GM21723 (cell line): ENCODE results near the gene ARL15.
"Not testable (repeated sequence)": the region's sequence is repeated elsewhere in the genome, so short reads cannot be mapped to it uniquely, and the experiment has no call there.

Experiments
- ATAC-seq: cut with Tn5 transposase; IDR thresholded peaks from one replicate; pipeline ENCODE4 v1.9.1; 2021; ENCODE audit warnings: mild to moderate bottlenecking, moderate library complexity; ENCODE audit not compliant: unreplicated experiment

The ARL15 gene

DNA sequence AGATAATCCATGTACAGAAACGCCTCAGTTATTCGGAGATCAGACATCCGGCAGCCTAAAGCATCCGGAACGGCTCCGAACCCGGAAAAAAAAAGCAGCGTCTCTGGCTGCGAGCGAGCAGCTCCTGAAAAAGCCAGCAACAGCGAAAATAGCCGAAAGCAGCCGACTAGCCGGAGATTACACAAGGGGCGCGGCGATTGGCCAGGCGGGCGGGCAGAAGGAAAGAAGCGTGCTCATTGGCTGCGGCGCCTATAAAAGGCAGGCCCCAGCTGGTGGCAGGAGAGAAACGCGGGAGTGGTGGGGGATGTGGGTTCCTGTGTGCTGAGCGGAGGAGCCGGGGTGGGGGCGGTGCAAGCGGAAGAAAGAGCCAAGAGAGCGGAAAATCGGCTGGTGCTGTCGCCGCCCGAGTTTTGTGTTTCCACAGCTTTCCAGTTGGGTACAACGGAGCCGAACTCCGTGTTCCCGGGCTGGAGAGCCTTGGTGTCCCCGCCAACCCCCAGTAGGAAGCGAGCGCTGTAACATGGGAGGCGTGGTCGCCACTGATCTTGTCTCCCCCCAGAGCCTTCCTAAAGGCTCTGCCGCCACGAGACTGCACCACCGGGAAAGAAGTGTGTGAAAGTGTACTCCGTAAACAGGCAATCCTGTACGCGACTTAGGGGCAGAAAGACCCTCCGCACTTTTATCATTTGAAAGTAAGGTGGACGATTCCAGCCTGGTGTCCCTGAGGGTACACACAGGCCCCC, at the start of gene ARL15:
Gene ARL15 (minus strand): TSS at position 141 of the 743 bp plus-strand sequence.
- ATAC-seq: peak; percentile 95

DNA sequence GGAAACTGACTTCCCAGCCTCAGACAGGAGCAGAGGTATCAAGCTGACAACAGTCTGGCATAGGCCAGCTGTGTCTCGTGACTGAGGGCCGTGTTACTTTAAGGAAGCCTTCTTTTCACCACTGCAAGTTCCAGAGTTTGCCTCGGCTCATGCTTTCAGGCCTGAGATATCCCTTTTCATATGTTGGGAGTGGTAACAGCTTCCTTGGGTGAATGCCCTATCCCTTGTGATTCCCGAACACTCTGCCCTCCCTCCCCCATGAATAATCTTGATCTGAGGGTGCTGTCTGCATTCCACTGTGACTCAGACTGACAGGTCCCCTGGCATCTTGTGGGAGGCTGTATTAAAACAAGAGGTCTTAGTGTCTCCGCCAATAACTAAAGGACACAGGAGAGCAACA, 49.7 kb upstream of the ARL15 start:
- no peak for ATAC-seq

DNA sequence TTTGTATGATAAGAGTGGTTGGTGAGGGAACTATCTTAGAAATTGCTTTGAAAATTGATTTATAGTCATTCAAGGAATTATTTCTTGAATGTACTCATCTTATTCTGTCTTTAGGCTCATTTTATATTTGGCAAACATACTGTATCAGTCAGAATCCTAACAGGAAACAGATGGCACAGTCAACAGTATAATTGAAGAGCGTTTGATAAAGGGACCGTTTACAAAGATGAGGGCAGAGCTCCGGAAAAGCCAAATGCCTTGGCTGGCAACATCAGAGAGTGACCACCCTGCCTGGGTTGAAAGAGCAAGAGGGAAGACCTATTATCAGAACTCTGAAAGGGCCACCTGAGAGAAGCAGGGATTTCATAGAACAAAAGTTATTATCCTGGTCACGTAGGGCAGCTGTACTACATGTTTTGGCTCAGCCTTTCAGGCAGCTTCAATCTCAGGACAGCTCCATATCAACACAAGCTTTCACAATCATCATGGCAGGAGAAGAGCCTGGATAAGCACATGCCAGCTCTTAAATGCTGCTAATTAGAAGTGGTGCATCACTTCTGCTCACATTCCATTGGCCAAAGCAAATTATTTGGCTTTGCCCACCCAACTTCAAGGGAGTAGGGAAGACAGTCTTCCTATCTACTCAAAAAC, 47.2 kb upstream of the ARL15 start:
- ATAC-seq: no peak

DNA sequence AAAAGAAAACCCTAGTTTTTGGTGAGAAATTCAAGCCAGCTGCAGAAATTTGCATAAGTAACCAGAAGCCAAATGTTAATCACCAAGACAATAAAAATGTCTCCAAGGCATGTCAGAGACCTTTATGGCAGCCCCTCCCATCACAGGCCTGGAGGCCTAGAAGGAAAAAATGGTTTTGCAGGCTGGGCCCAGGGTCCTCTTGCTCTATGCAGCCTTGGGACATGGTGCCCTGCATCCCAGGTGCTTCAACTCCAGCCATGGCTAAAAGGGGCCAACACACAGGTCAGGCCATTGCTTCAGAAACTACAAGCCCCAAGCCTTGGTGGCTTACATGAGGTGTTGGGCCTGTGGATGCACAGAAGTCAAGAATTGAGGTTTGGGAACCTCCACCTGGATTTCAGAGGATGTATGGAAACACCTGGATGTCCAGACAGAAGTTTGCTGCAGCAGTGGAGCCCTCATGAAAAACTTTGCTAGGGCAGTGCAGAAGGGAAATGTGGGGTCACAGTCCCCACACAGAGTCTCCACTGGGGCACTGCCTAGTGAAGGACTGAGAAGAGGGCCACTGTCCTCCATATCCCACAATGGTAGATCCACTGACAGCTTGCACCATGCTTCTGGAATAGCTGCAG, 43.7 kb upstream of the ARL15 start:
- ATAC-seq: not testable (repeated sequence)

DNA sequence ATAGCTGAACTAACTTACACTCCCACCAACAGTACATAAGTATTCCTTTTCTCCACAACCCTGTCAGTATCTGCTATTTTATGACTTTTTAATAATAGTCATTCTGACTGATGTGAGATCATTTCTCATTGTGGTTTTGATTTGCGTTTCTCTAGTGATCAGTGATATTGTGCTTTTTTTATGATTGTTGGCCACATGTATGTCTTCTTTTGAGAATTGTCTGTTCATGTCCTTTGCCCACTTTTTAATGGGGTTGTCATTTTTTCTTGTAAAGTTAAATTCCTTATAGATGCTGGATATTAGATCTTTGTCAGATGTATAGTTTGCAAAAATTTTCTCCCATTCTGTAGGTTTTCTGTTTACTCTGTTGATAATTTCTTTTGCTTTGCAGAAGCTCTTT, 42.2 kb upstream of the ARL15 start:
- not testable (repeated sequence) for ATAC-seq

DNA sequence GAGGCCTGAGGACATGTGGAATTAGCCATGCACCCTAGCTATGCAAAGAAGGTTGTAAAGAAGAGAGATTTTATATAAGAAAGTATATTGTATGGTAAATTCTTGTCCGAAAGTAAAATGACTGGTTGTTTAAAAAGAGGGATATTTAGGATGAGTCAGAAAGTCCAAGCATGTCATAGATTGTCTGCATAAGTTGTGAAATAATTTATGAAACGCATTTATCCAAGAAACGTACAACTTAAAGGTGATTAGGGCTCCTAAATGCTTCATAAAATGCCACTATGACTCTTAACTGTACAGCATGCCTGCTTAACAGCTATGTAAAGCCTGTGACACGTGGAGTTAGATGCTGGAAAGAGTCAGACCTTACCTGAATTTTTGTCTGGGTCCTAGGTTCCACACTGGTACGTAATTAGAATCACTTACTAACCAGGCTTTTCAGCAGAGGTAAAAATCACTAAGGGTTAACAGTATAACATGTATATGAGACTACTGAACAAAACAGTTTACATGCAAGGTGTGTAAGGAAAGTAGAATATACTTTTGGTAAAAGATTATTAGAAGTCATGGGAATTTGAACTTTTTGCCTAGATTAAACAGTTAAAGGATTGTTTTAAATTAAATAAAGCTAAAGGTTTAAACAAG, 37.0 kb upstream of the ARL15 start:
- no peak for ATAC-seq

DNA sequence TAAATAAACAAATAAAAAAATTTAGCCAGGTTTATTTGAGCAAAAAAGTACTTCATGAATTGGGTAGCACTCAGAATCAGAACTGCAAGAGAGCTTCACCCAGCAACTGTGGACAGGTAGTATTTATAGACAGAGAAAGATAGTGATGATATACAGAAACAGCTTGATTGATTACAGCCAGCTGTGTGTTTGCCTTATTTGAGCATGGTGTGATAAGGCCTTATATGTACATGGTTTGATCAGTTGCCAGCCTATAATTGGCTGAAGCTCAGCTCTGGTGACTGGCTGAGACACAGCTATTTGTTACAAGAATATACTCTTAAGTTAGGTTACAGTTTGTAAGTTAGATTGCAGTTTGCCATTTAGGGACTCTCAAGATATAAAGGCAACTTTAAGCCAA, 34.3 kb upstream of the ARL15 start:
- no peak for ATAC-seq

DNA sequence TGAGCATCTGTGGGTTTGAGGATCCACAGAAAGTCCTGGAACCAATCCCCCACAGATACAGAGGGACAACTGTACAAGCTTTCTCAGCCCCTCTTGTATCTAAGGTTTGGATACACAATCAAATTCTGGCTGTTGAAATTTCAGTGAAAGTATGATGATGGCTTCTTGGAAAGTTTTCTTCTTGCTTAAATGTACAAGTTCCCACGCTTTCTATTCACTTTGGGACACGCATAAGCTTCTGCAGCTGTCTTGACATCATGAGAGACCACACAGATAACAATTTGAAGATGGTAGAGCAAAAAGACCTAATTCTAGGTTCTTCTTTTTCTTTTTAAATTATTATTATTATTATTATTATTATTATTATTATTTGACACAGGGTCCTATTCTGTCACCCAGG, 31.6 kb upstream of the ARL15 start:
- no peak for ATAC-seq

DNA sequence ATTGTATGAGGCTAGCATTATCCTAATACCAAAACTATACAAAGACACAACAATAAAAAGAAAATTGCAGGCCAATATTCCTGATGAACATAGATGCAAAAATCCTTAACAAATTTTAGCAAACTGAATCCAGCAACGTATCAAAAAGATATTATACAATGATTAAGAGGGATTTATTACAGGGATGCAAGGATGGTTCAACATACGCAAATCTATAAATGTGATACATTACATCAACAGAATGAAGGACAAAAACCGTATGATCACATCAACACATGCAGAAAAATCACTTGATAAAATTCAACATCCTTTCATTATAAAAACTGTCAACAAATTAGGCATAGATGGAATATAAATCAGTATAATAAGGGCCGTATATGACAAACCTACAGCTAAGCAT, 27.1 kb upstream of the ARL15 start:
- no peak for ATAC-seq

DNA sequence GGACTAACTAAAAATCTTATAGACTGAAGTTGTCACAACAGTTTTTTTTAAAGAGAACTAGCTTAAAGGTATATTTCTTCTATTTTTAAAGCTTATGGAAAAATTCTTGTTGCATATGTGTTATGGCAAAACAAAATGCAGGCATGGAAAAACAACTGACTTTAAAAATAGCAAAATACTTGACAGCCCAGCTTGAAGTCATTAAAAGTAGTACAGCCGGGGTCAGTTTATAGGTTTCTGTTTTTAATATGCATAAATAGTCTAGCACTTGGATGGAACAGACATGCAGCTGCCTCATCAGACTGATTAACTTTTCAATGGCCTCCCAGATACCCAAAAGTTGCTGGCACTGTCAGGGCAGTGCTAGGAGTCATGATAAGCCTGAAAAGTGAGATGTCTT, 22.3 kb upstream of the ARL15 start:
- ATAC-seq: no peak

DNA sequence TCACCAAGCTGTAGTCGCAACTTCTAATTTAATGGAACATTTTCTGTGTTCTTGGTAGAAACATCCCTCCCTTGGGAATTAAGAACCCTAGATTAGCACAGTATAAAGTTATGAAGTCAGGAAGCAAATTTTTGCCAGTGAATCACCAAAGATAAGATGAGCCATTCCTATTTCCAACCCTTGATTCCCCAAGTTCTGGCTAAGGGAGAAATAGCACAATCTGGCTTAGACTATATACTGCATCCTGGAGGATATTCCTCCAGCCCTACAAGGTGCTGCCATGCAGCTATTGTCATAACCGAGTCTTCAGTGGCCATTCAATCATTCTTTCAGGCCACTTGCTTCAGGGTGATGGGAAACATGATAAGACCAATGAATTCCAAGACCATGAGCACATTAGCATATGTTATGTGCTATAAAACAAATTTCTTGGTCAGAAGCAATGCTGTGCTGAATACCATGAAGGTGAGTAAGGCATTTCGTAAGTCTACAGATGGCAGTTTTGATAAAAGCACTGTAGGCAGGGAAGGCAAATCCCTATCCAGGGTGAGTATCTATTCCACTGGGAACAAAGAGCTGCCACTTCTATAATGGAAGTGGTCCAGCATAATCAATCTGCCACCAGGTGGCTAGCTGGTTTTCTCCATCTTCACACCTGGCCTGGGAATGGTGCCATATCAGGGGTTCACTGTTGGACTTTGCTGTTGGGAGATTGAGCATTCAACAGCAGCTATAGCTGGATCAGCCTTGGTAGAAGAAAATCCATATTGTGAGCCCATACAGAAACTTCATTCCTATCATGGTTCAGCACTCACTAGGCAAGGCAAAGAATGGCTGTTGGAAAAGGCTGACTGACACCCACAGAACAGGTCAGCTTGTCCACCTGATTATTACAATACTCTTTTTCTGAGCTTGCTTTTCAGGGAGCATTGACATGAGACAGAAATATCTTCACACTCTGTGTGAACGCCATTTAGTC, 19.6 kb upstream of the ARL15 start:
- ATAC-seq: no peak

DNA sequence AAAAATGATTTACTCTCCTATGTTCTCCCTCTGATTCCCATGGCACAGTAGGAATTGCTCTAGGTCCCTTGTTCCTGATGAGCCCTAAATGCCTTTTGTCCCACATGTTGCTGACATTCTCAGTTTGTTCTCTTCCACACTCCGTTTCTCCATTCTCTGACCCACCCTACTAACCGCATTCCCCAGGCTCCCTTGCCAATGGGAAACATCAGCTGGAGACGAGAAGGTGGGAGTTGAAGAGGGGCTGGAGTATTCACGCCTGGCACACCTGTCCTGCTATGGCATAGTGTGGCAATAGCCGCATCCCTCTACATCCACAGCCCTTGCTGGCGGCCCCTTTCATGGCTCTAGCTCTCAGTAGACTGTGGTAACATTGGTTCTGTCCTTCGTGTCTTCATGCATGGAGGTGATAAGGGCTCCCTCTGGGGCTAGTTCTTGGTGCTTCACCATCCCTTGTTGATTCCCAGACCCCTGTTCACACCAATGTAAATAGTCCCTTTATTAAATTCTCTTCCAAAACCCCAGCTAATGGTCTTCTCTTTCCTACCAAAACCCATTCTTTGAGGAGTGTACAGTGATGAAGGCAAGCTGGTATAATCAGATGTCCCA, 16.4 kb upstream of the ARL15 start:
- ATAC-seq: no peak

DNA sequence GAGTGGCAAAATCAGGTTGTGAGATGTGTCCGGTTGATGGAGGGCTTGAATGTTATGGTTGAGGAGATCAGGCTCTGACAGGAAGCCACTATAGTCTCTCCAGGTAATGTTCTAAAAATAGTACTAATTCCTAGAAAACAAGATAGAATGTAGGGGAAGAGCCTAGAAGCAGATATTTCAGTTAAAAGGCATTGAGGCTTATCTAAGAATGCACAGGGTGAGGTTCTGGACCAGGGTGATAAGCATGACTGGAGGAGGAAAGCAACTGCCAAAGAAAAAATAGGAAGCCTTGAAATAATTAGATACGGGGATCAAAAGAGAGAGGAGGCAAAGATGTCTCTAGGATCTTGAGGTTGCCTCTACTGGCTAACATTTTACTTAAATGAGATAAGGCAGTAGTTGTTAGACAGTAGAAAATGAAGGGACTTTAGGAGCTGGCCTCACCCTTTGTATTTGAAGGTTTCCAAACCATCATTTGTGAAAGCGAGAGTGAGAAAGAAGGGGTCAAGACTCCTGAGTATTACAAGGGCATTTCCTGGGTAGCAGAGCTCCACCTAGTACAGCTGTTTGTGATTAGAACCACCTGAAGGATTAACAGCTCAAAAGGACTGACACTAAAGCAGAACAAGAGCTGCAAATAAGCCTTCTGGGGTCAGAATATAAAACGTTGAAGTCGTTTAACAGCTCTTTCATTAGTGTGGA, 15.4 kb upstream of the ARL15 start:
- no peak for ATAC-seq

DNA sequence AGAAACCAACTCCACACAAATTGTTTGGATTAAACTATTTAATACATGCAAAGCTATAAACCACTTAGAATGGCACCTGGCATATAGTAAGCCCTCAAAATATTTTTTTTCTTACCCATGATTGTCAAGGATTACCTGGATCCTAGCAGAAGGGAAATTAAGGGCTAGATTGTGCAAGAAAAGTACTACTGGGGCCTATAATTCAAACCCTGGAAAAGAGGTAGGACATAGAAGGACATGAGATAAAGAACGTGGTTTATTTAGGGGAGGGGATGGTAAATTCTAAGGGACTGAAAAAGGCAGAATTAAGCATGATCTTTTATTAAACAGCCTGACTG, 14.9 kb upstream of the ARL15 start:
- ATAC-seq: no peak

DNA sequence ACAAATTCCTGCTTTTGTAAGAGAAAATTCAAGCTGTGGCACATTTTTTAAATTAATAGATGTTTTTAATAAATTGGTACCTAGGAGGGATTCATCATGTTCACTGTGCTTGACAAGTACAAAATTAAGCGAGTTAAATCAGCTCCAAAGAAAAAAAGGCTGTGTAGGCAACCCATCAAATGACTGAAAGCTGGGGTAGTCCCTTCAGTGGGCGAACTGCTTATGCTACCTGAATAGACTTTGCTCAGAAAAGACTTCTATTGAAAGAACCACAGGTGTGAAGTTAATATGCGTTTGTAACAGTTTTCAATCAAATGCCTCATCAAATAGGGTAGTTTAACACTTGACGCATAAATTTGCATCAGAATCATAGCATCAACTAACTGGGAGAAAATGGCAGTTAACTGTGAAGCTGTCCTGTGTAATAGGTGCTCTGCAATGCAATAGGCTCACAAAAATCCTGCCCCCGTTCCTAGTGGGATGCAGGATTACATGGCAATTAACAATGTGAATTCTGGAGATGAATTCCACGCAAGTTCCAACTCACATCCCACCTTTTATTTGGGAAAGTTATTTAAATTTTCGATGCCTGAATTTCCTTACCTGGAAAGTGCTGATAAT, 14.4 kb upstream of the ARL15 start:
- ATAC-seq: no peak

DNA sequence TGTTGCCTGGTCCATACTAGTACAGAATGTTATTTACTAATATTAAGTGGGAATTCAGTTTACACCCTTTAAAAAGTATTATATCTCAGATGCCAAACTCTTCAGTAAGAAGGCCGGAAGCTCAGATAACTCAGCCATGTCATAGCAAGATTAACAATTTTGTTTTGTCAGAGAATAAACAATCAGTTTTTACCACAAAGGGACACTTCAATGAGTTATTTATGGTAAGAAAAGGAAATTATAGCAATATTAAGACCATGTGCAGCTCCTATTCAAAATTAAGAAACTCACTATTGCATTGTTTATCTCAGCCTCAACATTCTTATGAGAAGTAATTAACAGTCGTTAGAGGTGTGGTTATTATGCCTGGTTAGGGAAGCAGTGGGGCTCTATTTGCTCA, 13.1 kb upstream of the ARL15 start:
- no peak for ATAC-seq

DNA sequence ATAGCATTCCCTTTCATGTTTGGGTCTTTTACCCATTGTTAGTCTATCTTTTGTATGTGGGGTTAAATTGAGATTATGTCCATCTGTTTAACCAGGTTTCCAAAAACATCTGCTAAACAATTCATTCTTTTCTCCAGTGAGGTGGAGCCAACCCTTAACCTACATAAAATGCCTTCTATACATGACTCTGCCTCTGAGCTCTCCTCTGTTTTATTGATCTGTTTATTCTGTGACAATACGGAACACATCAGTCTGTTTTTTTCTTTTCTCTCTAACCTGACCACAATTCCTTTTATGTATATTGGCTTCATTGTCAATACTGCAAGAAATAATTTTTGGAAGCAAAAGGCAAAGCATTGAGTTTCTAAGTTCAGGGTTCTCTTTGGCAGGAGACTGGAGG, 9.9 kb upstream of the ARL15 start:
- no peak for ATAC-seq

DNA sequence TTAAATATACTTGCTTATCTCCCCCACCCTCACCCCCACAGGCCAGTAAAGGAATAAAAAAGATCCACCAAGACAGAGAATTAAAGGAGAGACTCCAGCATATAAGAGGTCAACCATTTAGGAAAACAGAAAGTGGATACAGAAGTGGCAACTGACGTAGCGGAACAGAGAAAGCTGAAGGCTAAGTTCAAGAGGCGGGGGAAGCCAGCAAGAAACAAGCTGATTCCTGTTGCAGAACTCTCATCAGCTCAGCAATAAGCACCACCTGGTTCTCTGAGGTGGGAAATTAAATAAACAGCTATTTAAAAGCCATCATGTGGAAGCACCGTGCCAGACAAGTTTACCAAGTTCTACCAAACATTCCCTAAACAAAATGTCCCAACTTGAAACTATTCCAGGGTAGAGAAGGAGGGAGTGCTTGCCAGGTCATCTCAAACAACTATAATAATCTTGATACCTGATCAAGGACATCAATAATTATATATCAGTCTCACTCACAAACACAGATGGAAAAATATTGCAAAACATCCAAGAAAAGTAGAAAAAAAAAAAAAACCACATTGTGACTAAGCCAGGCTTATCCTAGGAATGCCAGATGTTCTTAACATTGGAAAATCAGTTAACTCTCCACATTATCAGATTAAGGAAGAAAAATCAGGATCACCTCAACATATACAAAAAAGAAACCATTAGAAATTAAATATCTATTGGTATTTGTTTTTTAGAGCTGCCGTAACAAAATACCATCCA, 7.3 kb upstream of the ARL15 start:
- no peak for ATAC-seq
